Endothelial cell of umbilical vein (primary cell): ENCODE results near the gene DIP2C. TPM values are rescaled to one million over a fixed set of nuclear protein-coding genes. Genes with fewer than 3 reads are reported as not detected.

Experiments used
- BruUV-seq: library from RNA; stranded (reverse); fragments of 400-500 nt; replicated peaks from 2 replicates; lab custom pipeline; 2021; lab: Mats Ljungman, UMichigan
- CTCF ChIA-PET: fragments of 300-600, 350-600 bp; sonication (Branson Sonifier 250); formaldehyde crosslinking; loops from one replicate; lab custom pipeline; 2021; ENCODE audit warnings: antibody characterized with exemption, inconsistent platforms; lab: Charles Lee
- POLR2A ChIA-PET: fragments of 300-600, 350-600 bp; sonication (Branson Sonifier 250); formaldehyde crosslinking; loops from one replicate; lab custom pipeline; 2021; ENCODE audit warnings: antibody characterized with exemption, inconsistent platforms; lab: Charles Lee
- DNase-seq: peaks from one replicate; pipeline ENCODE4 v3.0.0-alpha.2; 2011; ENCODE audit warnings: low read depth, low spot score
- FAIRE-seq: peaks from 2 replicates; lab custom pipeline; 2011; peaks lifted over from hg19 to GRCh38; lab: Jason Lieb, UNC
- H2AFZ ChIP-seq: 2 replicates; pipeline ENCODE4 v1.6.0; 2012; ENCODE audit warnings: low read depth, low read length, control low read depth, inconsistent platforms
- H3K27ac ChIP-seq: 2 replicates; pipeline ENCODE4 v1.5.1; 2011; ENCODE audit warnings: low read depth, mild to moderate bottlenecking, control low read depth, low read length, moderate library complexity; ENCODE audit not compliant: insufficient read depth
- H3K27me3 ChIP-seq, 2 experiments: 2 replicates each; pipeline versions ENCODE4 v1.6.0 to v1.6.1; 2011; ENCODE audit warnings: low read length in 2 of 2, mixed read lengths in 1 of 2; ENCODE audit not compliant: control insufficient read depth in 2 of 2, insufficient read depth in 2 of 2
- H3K36me3 ChIP-seq, 2 experiments: 2 replicates in 1 of 2; 3 replicates in 1 of 2; pipeline ENCODE4 v1.5.1; 2011; ENCODE audit warnings: low read length in 2 of 2, mild to moderate bottlenecking in 1 of 2, moderate library complexity in 1 of 2; ENCODE audit not compliant: control insufficient read depth in 2 of 2, insufficient read depth in 2 of 2; ENCODE audit errors: extremely low read depth in 1 of 2
- H3K4me1 ChIP-seq: 3 replicates; pipeline ENCODE4 v1.5.1; 2011; ENCODE audit warnings: mild to moderate bottlenecking, low read length; ENCODE audit not compliant: control insufficient read depth, insufficient read depth; ENCODE audit errors: extremely low read depth
- H3K4me2 ChIP-seq: 2 replicates; pipeline ENCODE4 v1.6.1; 2011; ENCODE audit warnings: low read length, control low read depth, mixed read lengths; ENCODE audit not compliant: insufficient read depth
- H3K4me3 ChIP-seq, 3 experiments: fragments of 200-600 bp in 1 of 3; sonication (generic), shearing (Covaris generic) in 1 of 3; replicated peaks in 1 of 3; 2 replicates each; pipeline ENCODE4 v1.5.1; 2011 to 2016; ENCODE audit warnings: control low read depth in 3 of 3, low read length in 3 of 3, mild to moderate bottlenecking in 2 of 3, inconsistent platforms in 1 of 3, low read depth in 1 of 3, moderate library complexity in 1 of 3; ENCODE audit not compliant: insufficient read depth in 1 of 3
- H3K79me2 ChIP-seq: 2 replicates; pipeline ENCODE4 v1.6.0; 2012; ENCODE audit warnings: low read length, inconsistent platforms; ENCODE audit not compliant: control insufficient read depth, insufficient read depth
- H3K9ac ChIP-seq: replicated peaks from 2 replicates; pipeline ENCODE3; 2011; ENCODE audit warnings: low read length, control low read depth; ENCODE audit not compliant: insufficient read depth; ENCODE audit errors: extremely low read depth
- H3K9me1 ChIP-seq: replicated peaks from 3 replicates; pipeline ENCODE4 v1.6.0; 2011; ENCODE audit warnings: mild to moderate bottlenecking, low read length; ENCODE audit not compliant: control insufficient read depth, insufficient read depth; ENCODE audit errors: extremely low read depth
- H3K9me3 ChIP-seq: replicated peaks from 2 replicates; pipeline ENCODE4 v1.5.1; 2012; ENCODE audit warnings: low read length, inconsistent platforms; ENCODE audit not compliant: control insufficient read depth, insufficient read depth
- H4K20me1 ChIP-seq: replicated peaks from 2 replicates; pipeline ENCODE3; 2011; ENCODE audit warnings: mild to moderate bottlenecking, low read length; ENCODE audit not compliant: control insufficient read depth, insufficient read depth; ENCODE audit errors: extremely low read depth
- CTCF ChIP-seq, 2 donors: IDR thresholded peaks; 1 replicate in 1 of 2; 2 replicates in 1 of 2; pipeline ENCODE4 v1.5.1; 2011; ENCODE audit warnings: low read length in 2 of 2, mild to moderate bottlenecking in 2 of 2, moderate library complexity in 2 of 2, control low read depth in 1 of 2, inconsistent platforms in 1 of 2, low read depth in 1 of 2; ENCODE audit not compliant: insufficient read depth in 1 of 2; ENCODE audit errors: extremely low read depth in 1 of 2
- EZH2 ChIP-seq: IDR thresholded peaks from 2 replicates; pipeline ENCODE4 v1.6.1; 2012; ENCODE audit warnings: borderline replicate concordance, low read depth, mild to moderate bottlenecking, moderate library complexity, low read length, inconsistent platforms; ENCODE audit not compliant: severe bottlenecking
- FOS ChIP-seq: IDR thresholded peaks from 2 replicates; pipeline ENCODE4 v1.6.1; 2011; ENCODE audit warnings: mild to moderate bottlenecking, low read length, moderate library complexity, borderline replicate concordance; ENCODE audit not compliant: insufficient read depth
- GATA2 ChIP-seq: IDR thresholded peaks from 2 replicates; pipeline ENCODE4 v1.7.0; 2011; ENCODE audit warnings: low read depth, mild to moderate bottlenecking, moderate library complexity, mixed read lengths, low read length; ENCODE audit not compliant: insufficient read length, insufficient read depth
- JUN ChIP-seq: IDR thresholded peaks from 2 replicates; pipeline ENCODE4 v1.6.1; 2011; ENCODE audit warnings: borderline replicate concordance, low read depth; ENCODE audit not compliant: insufficient read length, insufficient read depth
- MYC ChIP-seq: IDR thresholded peaks from one replicate; pipeline ENCODE4 v1.6.1; 2011; ENCODE audit warnings: mild to moderate bottlenecking, low read depth, low read length
- POLR2A ChIP-seq: IDR thresholded peaks from 2 replicates; pipeline ENCODE4 v1.6.1; 2012; ENCODE audit warnings: low read depth, mild to moderate bottlenecking, control low read depth, low read length
- POLR2AphosphoS5 ChIP-seq: IDR thresholded peaks from 2 replicates; pipeline ENCODE4 v1.6.1; 2012; ENCODE audit warnings: low read depth, mild to moderate bottlenecking, control low read depth, low read length, moderate library complexity; ENCODE audit not compliant: insufficient read depth
- dilution Hi-C: fragments of 300-500 bp; cut with MboI; formaldehyde crosslinking; loops from one replicate; pipeline ENCODE4 v1.15.0; 2019; ENCODE audit warnings: low sequenced_read_pairs; ENCODE audit not compliant: extremely low pct_ligation_motif_present
- intact Hi-C: fragments of 100-400 bp; cut with micrococcal nuclease; formaldehyde crosslinking; loops from one replicate; pipeline ENCODE4 v1.10.0; 2022
- polyA plus RNA-seq, 4 experiments: library from polyadenylated mRNA; depleted of rRNA in 3 of 4; stranded (reverse) in 3 of 4; unstranded in 1 of 4; fragments of >200 nt; gene quantifications; 2 replicates each; pipeline versions ENCODE4 v1.2.1 to v1.2.3, GENCODE V29; 2011 to 2012; ENCODE audit warnings: missing spikeins in 1 of 4
- total RNA-seq: library from RNA; stranded (reverse); gene quantifications from 2 replicates; pipeline ENCODE4 v1.2.3, GENCODE V29; 2021
- TF ChIP-seq, protein P1 (sequence below): IDR thresholded peaks from 2 replicates; pipeline ENCODE4 v1.6.1; 2011; ENCODE audit not compliant: insufficient read depth, insufficient read length

The DIP2C gene
- total and polyA plus RNA-seq, 2 donors (not counting 3 experiments of a cell fraction or from before 2014, with no cell fraction given) = 3.6 to 10.7 TPM

GRCh38 chr10:723973-724372 lies 34.5 kb upstream of the DIP2C start:
- no peak for TF ChIP-seq JUN
- TF ChIP-seq MYC = no peak
- TF ChIP-seq, protein P1, sequence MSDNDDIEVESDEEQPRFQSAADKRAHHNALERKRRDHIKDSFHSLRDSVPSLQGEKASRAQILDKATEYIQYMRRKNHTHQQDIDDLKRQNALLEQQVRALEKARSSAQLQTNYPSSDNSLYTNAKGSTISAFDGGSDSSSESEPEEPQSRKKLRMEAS = no peak
- no peak for TF ChIP-seq FOS
- TF ChIP-seq GATA2 = no peak
- no peak for TF ChIP-seq CTCF (IDR thresholded peaks at IDR 0.05; ENCODE audit: extremely low read depth in 1 of 2, insufficient read depth in 1 of 2, low read depth in 1 of 2, low read length in 2 of 2)
- no peak for TF ChIP-seq POLR2A
- no peak for TF ChIP-seq POLR2AphosphoS5
- TF ChIP-seq EZH2 = no peak
- Histone ChIP-seq H3K9me3 (no peaks in the 10 kb centered on the region), H3K27ac (no peak overlapping the region), H2AFZ (no peak overlapping the region), H3K36me3 (no peaks in the 10 kb centered on the region), H3K4me1 (no peaks in the 10 kb centered on the region), H4K20me1 (no peaks in the 10 kb centered on the region), H3K79me2 (no peaks in the 10 kb centered on the region), H3K4me2 (no peak overlapping the region), H3K27me3 (no peaks in the 10 kb centered on the region), H3K9ac (no peak overlapping the region), H3K4me3 (no peak overlapping the region), H3K9me1 (no peaks in the 10 kb centered on the region)
- BruUV-seq = no TSS peak
- intact Hi-C loops (no loop called here), dilution Hi-C loops (no loop called here)
- CTCF ChIA-PET = no interaction called here
- POLR2A ChIA-PET = no interaction called here
- DNase-seq (no peak), FAIRE-seq (no peak)
